GM12878 (cell line): Measurements from ENCODE around the gene SMAD4. TPM values are rescaled to one million over a fixed set of nuclear protein-coding genes. Genes with fewer than 3 reads are reported as not detected.
A peak's percentile ranks its signal among the peaks of the same experiment; 100 is the strongest.

Source experiments
- ATAC-seq: fragments of 200-7000 bp; cut with Tn5 transposase; 3 replicates; pipeline ENCODE4 v1.9.1; 2020; ENCODE audit warnings: mild to moderate bottlenecking, moderate library complexity
- BruUV-seq: library from RNA; stranded (reverse); fragments of 400-500 nt; replicated peaks from 2 replicates; lab custom pipeline; 2021; lab: Mats Ljungman, UMichigan
- CTCF ChIA-PET: fragments of 300-600 bp; sonication (Branson Sonifier 250); formaldehyde crosslinking; extraction: SDS; loops from one replicate; lab custom pipeline; 2021; ENCODE audit warnings: inconsistent platforms; lab: Yijun Ruan, JAX
- POLR2A ChIA-PET: fragments of 350-600 bp; formaldehyde crosslinking; extraction: SDS; loops from one replicate; lab custom pipeline; 2021; ENCODE audit warnings: inconsistent platforms; lab: Charles Lee
- RAD21 ChIA-PET: fragments of 300-600 bp; sonication (Branson Sonifier 250); formaldehyde crosslinking; loops from one replicate; lab custom pipeline; 2023; ENCODE audit warnings: antibody characterized with exemption; ENCODE audit not compliant: unreplicated experiment; lab: Charles Lee
- SMC1A ChIA-PET: fragments of 300-600 bp; sonication (Branson Sonifier 250); formaldehyde crosslinking; loops from one replicate; lab custom pipeline; 2023; ENCODE audit not compliant: unreplicated experiment, uncharacterized antibody; lab: Charles Lee
- DNase-seq: peaks from one replicate; pipeline ENCODE4 v3.0.0-alpha.2; 2011; ENCODE audit warnings: low read depth, low spot score
- FAIRE-seq: peaks from 3 replicates; lab custom pipeline; 2011; peaks lifted over from hg19 to GRCh38; lab: Jason Lieb, UNC
- H2AFZ ChIP-seq: 2 replicates; pipeline ENCODE4 v1.6.0; 2011; ENCODE audit warnings: low read depth, low read length, control low read depth; ENCODE audit not compliant: control insufficient read depth
- H3K27ac ChIP-seq: 2 replicates; pipeline ENCODE4 v1.5.1; 2011; ENCODE audit warnings: control low read depth; ENCODE audit not compliant: control insufficient read depth, insufficient read depth
- H3K27me3 ChIP-seq, 2 experiments: replicated peaks in 1 of 2; 2 replicates each; pipeline versions ENCODE4 v1.6.0 to v1.6.1; 2011; ENCODE audit warnings: low read length in 1 of 2; ENCODE audit not compliant: control insufficient read depth in 2 of 2, insufficient read depth in 2 of 2
- H3K36me3 ChIP-seq, 2 experiments: 2 replicates each; pipeline ENCODE4 v1.5.1; 2011; ENCODE audit warnings: low read length in 1 of 2; ENCODE audit not compliant: control insufficient read depth in 2 of 2, insufficient read depth in 2 of 2
- H3K4me1 ChIP-seq: 2 replicates; pipeline ENCODE4 v1.6.1; 2011; ENCODE audit warnings: mild to moderate bottlenecking, low read length, moderate library complexity, mixed read lengths; ENCODE audit not compliant: control insufficient read depth, insufficient read depth
- H3K4me2 ChIP-seq: 2 replicates; pipeline ENCODE4 v1.6.0; 2011; ENCODE audit warnings: control low read depth; ENCODE audit not compliant: control insufficient read depth, insufficient read depth
- H3K4me3 ChIP-seq: fragments of 200-600 bp; sonication (generic); 2 replicates; pipeline ENCODE4 v1.5.1; 2016
- H3K79me2 ChIP-seq: 2 replicates; pipeline ENCODE4 v1.6.0; 2011; ENCODE audit warnings: low read length; ENCODE audit not compliant: control insufficient read depth, insufficient read depth
- H3K9ac ChIP-seq: 2 replicates; pipeline ENCODE4 v1.8.0; 2011; ENCODE audit warnings: low read length, control low read depth, mixed read lengths; ENCODE audit not compliant: control insufficient read depth, insufficient read depth
- H3K9me3 ChIP-seq: replicated peaks from 3 replicates; pipeline ENCODE4 v1.5.1; 2011; ENCODE audit warnings: mild to moderate bottlenecking, low read length; ENCODE audit not compliant: control insufficient read depth, insufficient read depth
- H4K20me1 ChIP-seq: 2 replicates; pipeline ENCODE4 v1.6.0; 2011; ENCODE audit not compliant: control insufficient read depth, insufficient read depth
- BCL11A ChIP-seq: IDR thresholded peaks from 2 replicates; pipeline ENCODE4 v1.6.1; 2011; ENCODE audit warnings: low read depth, low read length
- BRCA1 ChIP-seq: IDR thresholded peaks from 2 replicates; pipeline ENCODE4 v1.6.1; 2011; ENCODE audit warnings: low read depth, low read length, improper control_type of control experiment
- CREB1 ChIP-seq: IDR thresholded peaks from 2 replicates; pipeline ENCODE4 v1.6.1; 2012; ENCODE audit warnings: low read depth, mild to moderate bottlenecking, inconsistent platforms
- GATAD2B ChIP-seq: fragments of 450-650 bp; conservative IDR thresholded peaks from 2 replicates; pipeline ENCODE4 v1.6.1; 2017; ENCODE audit warnings: low read depth, mild to moderate bottlenecking, moderate library complexity
- RBBP5 ChIP-seq: fragments of 200-600 bp; sonication (generic); conservative IDR thresholded peaks from 2 replicates; pipeline ENCODE4 v1.6.1; 2016
- SMAD5 ChIP-seq: IDR thresholded peaks from 2 replicates; pipeline ENCODE4 v1.6.1; 2016; ENCODE audit warnings: antibody characterized with exemption, low read depth
- ZNF217 ChIP-seq: fragments of 450-650 bp; IDR thresholded peaks from 2 replicates; pipeline ENCODE4 v1.6.1; 2017; ENCODE audit warnings: antibody characterized with exemption, mild to moderate bottlenecking
- WGBS: methylation state at CpG from one replicate; pipeline ENCODE4 v1.1.6; 2016; ENCODE audit warnings: low lambda C conversion rate; ENCODE audit not compliant: insufficient replicate concordance, insufficient coverage; ENCODE audit errors: missing lambda C conversion rate; 5-methylcytosine and 5-hydroxymethylcytosine counted together
- in situ Hi-C: fragments of 300-500 bp; cut with MboI; formaldehyde crosslinking; loops from 9 replicates; pipeline ENCODE4 v1.14.3; 2018; ENCODE audit warnings: mixed read lengths
- intact Hi-C: fragments of 100-400 bp; cut with micrococcal nuclease; formaldehyde crosslinking; loops from one replicate; pipeline ENCODE4 v1.14.2; 2022; ENCODE audit not compliant: unreplicated experiment
- polyA plus RNA-seq, 11 experiments: library from polyadenylated mRNA; depleted of rRNA in 4 of 11; unstranded in 6 of 11; stranded (reverse) in 5 of 11; fragments of >200 nt; fragmentation: Nextera tagmentation in 4 of 11; fragmentation: Illumina TruSeq in 1 of 11; extraction: Ambion mirVana in 4 of 11; extraction: Trizol in 1 of 11; gene quantifications; 1 replicate in 1 of 11; 2 replicates in 10 of 11; pipeline versions ENCODE4 v1.2.1 to v1.2.3, GENCODE V29; 2011 to 2016; ENCODE audit warnings: inconsistent platforms in 2 of 11, missing spikeins in 2 of 11, low read depth in 1 of 11
- total RNA-seq, 4 experiments: library from RNA; depleted of rRNA in 3 of 4; stranded (reverse); fragments of >200 nt in 3 of 4; fragmentation: Illumina TruSeq in 1 of 4; extraction: Trizol in 1 of 4; gene quantifications; 2 replicates each; pipeline versions ENCODE4 v1.2.1 to v1.2.3, GENCODE V29; 2013 to 2021
- TF ChIP-seq, protein P1 (sequence below): fragments of 450-650 bp; formaldehyde crosslinking; IDR thresholded peaks from 2 replicates; pipeline ENCODE4 v1.4.0; 2020; ENCODE audit warnings: mild to moderate bottlenecking, moderate library complexity
- TF ChIP-seq, protein P2 (sequence below), 3 experiments: IDR thresholded peaks in 2 of 3; conservative IDR thresholded peaks in 1 of 3; 2 replicates each; pipeline ENCODE4 v1.5.1; 2011; ENCODE audit warnings: low read depth in 3 of 3, low read length in 3 of 3, mild to moderate bottlenecking in 3 of 3, control low read depth in 2 of 3, moderate library complexity in 2 of 3, inconsistent platforms in 1 of 3, mixed read lengths in 1 of 3; ENCODE audit not compliant: control insufficient read depth in 2 of 3, insufficient read depth in 1 of 3; ENCODE audit errors: extremely low read depth in 1 of 3

SMAD4 gene
- total and polyA plus RNA-seq, 10 of the 15 experiments (the other 5 are each of a cell fraction or from before 2014, with no cell fraction given) = 9.6 to 99.9 (median 37.5) TPM

DNA sequence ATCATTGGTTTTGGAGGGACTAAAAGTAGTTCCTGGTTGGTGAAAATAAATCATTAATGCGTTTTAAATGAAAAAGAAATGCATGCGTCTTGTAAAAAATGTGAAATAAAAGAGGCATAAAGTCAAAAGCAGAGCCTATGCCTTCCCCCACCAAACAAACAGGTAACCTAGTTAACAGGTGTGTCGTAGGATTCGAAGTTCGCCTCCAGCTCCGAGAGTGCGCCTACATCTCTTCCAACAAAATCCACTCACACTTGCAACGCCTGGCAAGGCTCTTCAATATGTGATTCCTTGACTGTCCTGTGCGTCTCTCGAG, 677 bp upstream of the SMAD4 start:
- ATAC-seq (peak; percentile 40; the same call in 2 of the 3 replicates), FAIRE-seq (no peak), DNase-seq (no peak)
- ChIA-PET RAD21 (interaction anchor here (1.0 to 1.4 kb wide), 3 partner anchors 9 to 209 kb away, joined by 3 to 5 read pairs (median 4); partner anchors contain the start of gene MRO), POLR2A (interaction anchor here (0.7 to 3.2 kb wide), 5 partner anchors 9 to 151 kb away, joined by 4 to 14 read pairs (median 4); partner anchors contain the start of gene ME2), SMC1A (interaction anchor here (0.9 to 3.5 kb wide), 6 partner anchors 13 to 197 kb away, joined by 3 to 23 read pairs (median 4); partner anchors contain the start of genes ME2 and MEX3C), CTCF (interaction anchor here (1.2 to 3.3 kb wide), 4 partner anchors 22 to 209 kb away, joined by 3 to 21 read pairs (median 12); partner anchors contain the start of gene MRO)
- peak overlapping the region; percentile 78 for H3K9ac ChIP-seq
- TF ChIP-seq RBBP5 (no peak), BCL11A (no peak), BRCA1 (no peak), GATAD2B (no peak), CREB1 (no peak), ZNF217 (no peak), SMAD5 (no peak)
- TF ChIP-seq, protein P1, sequence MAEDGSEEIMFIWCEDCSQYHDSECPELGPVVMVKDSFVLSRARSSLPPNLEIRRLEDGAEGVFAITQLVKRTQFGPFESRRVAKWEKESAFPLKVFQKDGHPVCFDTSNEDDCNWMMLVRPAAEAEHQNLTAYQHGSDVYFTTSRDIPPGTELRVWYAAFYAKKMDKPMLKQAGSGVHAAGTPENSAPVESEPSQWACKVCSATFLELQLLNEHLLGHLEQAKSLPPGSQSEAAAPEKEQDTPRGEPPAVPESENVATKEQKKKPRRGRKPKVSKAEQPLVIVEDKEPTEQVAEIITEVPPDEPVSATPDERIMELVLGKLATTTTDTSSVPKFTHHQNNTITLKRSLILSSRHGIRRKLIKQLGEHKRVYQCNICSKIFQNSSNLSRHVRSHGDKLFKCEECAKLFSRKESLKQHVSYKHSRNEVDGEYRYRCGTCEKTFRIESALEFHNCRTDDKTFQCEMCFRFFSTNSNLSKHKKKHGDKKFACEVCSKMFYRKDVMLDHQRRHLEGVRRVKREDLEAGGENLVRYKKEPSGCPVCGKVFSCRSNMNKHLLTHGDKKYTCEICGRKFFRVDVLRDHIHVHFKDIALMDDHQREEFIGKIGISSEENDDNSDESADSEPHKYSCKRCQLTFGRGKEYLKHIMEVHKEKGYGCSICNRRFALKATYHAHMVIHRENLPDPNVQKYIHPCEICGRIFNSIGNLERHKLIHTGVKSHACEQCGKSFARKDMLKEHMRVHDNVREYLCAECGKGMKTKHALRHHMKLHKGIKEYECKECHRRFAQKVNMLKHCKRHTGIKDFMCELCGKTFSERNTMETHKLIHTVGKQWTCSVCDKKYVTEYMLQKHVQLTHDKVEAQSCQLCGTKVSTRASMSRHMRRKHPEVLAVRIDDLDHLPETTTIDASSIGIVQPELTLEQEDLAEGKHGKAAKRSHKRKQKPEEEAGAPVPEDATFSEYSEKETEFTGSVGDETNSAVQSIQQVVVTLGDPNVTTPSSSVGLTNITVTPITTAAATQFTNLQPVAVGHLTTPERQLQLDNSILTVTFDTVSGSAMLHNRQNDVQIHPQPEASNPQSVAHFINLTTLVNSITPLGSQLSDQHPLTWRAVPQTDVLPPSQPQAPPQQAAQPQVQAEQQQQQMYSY (CRISPR knock-in tag) = no peak
- TF ChIP-seq, protein P2, sequence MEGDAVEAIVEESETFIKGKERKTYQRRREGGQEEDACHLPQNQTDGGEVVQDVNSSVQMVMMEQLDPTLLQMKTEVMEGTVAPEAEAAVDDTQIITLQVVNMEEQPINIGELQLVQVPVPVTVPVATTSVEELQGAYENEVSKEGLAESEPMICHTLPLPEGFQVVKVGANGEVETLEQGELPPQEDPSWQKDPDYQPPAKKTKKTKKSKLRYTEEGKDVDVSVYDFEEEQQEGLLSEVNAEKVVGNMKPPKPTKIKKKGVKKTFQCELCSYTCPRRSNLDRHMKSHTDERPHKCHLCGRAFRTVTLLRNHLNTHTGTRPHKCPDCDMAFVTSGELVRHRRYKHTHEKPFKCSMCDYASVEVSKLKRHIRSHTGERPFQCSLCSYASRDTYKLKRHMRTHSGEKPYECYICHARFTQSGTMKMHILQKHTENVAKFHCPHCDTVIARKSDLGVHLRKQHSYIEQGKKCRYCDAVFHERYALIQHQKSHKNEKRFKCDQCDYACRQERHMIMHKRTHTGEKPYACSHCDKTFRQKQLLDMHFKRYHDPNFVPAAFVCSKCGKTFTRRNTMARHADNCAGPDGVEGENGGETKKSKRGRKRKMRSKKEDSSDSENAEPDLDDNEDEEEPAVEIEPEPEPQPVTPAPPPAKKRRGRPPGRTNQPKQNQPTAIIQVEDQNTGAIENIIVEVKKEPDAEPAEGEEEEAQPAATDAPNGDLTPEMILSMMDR (IDR thresholded peaks at IDR 0.05 in 2 of 3, conservative IDR thresholded peaks at IDR 0.05 in 1 of 3; ENCODE audit: control insufficient read depth in 2 of 3, extremely low read depth in 1 of 3, insufficient read depth in 1 of 3, low read depth in 3 of 3, low read length in 3 of 3) = no peak
- H4K20me1 ChIP-seq = no peaks in the 10 kb centered on the region
- intact Hi-C loops (no loop called here), in situ Hi-C loops (loop anchor here (25.0 kb wide), 1 partner anchor 1542 kb away; the partner anchor contains the start of genes C18orf32 and RPL17)
- H3K27me3 ChIP-seq = no peaks in the 10 kb centered on the region
- H3K9me3 ChIP-seq = no peaks in the 10 kb centered on the region
- WGBS = 12% methylated on average over 10 of the region's 10 CpGs
- BruUV-seq = no TSS peak
- H3K79me2 ChIP-seq = peaks cover 46% of the 10 kb centered on the region
- H3K4me2 ChIP-seq = peak overlapping the region; percentile 82
- H3K27ac ChIP-seq = peak overlapping the region; percentile 77
- peak overlapping the region; percentile 88 for H3K4me3 ChIP-seq
- H3K4me1 ChIP-seq = peaks cover 4% of the 10 kb centered on the region
- H2AFZ ChIP-seq = peak overlapping the region; percentile 79
- H3K36me3 ChIP-seq = no peaks in the 10 kb centered on the region
